ENCODE results near the gene FAM174C.

Gene FAM174C

DNA sequence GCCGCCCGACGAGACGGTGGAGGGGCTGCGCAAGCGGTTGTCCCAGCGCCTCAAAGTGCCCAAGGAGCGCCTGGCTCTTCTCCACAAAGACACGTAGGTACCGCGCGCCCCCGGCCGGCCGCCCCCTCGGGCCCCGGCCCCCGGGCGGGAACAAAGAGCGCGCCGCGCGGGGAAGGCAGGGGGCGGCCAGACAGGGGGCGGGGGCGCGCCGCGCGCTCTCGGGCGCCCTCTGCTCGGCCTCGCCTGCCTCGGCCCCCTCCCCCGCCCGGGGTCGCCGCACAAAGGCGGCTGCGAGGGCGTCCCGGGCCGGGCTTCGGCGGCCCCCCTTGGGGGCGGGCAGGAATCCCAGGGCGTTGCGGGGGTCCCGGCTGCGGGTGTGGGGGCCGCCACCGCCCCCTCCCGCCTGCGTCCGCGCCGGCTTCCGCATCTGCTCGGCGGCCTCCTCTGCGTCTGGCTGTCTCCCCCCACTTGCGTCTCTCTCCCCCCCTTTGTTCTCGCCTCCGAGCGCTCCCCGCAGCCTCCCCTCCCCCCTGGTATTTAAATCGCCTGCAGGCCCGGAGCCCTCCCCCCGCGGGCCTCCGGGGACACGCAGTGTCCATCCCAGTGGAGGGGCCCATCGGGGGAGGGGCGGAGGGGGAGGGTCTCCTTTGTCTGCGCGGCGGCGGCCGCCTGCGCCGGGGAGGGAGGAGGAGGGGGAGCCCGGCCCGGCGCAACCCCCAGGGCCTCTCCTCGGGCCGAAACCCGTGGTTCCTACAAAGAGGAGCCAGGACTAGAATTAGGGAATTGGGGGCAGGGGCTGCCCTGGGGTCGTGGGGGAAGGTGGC, 24.7 kb upstream of the FAM174C start:
- peak; percentile 83 for DNase-seq (ENCODE audit: low spot score)

DNA sequence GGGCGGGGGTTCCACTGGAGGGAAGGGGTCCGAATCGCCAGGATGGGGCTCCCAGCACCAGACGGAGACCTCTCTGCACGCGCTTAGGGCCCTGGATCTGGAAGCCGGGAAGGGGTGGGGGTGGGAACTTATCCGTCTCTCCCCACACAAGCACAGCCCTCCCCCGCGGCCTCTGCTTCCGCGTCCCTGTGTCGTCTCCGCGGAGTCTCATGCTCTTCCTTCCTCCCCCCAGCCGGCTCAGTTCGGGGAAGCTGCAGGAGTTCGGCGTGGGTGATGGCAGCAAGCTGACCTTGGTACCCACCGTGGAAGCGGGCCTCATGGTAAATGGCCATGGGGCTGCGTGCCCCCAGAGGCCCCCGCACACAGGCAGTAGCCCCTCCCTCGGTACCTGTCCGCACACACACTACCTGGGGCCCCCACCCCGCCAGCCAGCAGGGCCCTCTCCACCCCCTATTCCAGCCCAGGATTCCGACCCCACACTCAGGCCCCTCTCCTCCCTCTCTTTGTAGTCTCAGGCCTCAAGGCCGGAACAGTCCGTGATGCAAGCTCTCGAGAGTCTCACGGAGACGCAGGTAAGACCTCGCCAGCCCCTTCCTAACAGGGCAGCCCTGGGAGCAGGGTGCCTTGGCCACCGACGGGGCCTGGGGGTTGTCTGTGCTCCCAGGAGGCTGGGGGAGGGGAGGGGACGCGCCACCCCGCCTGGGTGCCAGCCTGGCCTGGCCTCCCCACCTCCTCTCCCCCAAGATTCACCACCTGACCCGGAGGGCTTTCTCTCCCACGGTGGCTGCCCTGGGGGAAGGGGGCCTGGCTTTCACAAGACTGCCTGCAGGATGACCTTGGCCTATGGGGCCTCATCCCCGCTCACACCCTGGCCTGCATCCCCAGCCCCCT, 23.8 kb upstream of the FAM174C start:
- peak; percentile 83 for DNase-seq (ENCODE audit: low spot score)

- peak; percentile 89 for DNase-seq (ENCODE audit: low spot score)
Measured at GRCh38 chr19:1252221-1252820, 23.0 kb upstream of the FAM174C start.

DNA sequence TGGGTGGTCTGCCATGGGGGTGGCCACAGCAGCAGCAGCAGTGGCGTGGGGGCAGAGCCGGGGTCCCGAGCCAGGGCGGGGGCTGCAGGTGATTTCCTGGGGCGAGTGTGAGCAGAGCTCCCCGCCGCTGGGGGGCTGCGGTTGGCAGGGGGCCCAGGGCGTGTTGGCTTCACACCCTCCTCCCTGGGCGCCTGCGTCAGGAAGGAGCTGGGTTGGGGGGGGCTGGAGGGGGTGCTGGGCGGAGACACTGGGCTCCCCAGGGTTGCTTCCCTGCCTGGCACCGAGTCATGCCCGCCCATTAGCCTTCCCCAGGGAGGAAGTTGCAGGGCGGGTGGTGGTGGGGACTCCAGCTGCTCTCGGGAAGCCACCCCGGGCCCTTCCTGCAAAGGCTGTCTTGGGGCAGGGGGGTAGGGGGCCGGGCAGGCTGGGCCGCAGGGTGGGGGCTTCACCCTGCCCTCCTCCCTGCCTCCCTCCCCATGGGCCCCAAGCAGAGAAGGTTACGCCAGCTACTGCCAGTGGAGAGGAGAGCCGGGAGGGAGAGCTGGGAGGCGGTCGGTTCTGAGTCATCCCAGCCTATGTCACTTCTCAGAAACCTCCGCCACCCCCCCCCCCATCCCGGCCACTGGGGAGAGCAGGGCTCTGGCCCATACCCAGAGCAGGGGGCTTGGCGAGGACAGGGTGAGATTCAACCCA, 22.4 kb upstream of the FAM174C start:
- DNase-seq (ENCODE audit: low spot score) = peak; percentile 94

- no peak for DNase-seq (ENCODE audit: low spot score)
Measured at GRCh38 chr19:1253514-1254080, 21.7 kb upstream of the FAM174C start.

DNA sequence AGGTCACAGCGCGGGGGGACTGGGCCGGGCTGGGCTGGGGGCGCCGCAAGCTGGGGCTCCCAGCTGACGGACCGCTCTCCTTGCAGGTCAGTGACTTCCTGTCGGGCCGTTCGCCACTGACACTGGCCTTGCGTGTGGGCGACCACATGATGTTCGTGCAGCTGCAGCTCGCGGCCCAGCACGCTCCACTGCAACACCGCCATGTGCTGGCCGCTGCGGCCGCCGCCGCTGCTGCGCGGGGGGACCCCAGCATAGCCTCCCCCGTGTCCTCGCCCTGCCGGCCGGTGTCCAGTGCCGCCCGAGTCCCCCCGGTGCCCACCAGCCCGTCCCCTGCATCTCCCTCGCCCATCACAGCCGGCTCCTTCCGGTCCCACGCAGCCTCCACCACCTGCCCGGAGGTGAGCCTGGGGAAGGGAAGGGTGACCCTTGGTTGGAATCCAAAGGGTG, 21.2 kb upstream of the FAM174C start:
- peak; percentile 81 for DNase-seq (ENCODE audit: low spot score)

DNA sequence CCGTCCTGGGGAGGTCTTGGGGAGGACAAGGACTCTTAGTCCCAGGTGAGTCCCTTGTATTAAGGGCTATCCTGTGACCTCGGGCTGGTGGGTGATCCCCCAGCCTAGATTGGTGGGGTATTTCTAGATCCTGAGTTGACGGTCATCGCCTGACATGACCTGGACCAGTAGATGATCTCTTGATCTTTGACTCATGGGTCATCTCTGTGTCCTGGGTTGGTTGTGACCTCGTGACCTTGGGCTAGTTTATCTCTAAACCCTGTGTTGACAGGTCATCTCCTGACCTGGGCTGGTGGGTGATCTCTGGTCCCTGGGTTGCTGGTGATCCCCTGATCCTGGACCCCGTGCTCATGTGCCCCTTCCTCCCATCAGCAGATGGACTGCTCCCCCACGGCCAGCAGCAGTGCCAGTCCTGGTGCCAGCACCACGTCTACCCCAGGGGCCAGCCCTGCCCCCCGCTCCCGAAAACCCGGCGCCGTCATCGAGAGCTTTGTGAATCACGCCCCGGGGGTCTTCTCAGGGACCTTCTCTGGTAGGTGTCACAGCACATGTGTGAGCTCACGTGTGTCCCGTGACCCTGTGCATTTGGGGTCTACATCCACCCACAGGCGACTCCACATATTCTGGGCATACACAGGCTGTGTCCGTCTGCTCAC, 20.7 kb upstream of the FAM174C start:
- no peak for DNase-seq (ENCODE audit: low spot score)

- DNase-seq (ENCODE audit: low spot score) = peak; percentile 90
Measured at GRCh38 chr19:1255186-1256161, 19.9 kb upstream of the FAM174C start.

DNA sequence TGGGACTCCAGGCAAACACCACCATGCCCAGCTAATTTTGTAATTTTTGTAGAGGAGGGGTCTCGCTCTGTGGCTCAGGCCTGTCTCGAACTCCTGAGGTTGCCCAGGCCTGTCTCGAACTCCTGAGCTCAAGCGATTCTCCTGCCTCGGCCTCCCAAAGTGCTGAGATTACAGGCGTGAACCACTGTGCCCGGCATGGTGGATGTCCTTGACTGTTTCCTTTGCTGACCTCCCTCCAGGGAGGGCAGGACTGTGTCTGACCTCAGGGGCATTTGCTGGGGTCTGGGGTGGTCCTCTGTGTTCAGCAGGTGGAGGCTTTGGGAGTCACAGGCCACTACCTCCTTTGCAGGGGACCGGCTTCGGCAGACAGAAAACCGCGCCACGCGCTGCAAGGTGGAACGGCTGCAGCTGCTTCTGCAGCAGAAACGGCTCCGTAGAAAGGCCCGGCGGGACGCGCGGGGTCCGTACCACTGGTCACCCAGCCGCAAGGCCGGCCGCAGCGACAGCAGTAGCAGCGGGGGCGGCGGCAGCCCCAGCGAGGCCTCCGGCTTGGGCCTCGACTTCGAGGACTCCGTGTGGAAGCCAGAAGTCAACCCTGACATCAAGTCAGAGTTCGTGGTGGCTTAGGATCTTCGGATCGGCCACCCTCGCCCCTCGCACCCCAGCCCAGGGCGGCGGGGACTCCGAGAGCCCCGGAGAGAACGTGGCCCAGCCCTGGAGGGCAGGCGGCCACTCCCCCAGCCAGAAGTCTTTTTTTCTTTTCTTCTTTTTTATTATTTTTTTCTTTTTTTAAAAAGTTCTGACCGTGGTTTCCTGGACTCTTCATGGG, 18.5 kb upstream of the FAM174C start:
- no peak for DNase-seq (ENCODE audit: low spot score)

DNA sequence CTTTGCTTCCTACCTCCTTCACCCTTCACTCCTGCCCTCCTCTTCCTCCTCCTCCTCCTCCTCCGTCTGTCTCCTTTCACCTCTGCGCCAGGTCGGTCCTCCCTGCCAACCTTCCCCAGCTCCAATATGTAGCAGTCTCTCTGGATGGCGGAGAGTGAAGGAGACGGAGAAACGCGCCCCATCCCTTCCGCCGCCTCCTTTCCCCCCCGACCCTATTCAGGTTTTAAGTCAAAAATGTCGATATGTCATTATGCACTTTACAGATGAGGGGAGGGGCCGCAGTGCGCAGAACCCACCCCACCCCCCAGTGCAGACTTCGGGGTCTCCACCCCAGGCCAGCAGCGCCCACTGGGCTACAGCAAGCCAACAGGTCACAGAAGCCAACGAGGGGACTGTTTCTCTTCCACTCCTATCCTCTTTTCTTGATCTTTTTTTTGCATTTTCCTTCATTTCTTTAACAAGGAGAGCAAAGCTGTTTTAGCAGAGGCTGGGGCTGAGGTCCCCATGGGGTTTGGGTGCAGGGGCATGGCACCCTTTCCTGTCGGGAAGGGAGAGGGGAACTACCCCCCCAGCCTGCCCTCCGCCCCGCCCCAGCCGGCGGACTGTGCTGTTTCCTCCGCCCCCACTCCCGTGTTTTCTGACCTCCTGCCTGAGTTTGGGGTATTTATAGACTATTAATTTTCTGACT, 17.7 kb upstream of the FAM174C start:
- no peak for DNase-seq (ENCODE audit: low spot score)

- no peak for DNase-seq (ENCODE audit: low spot score)
Measured at GRCh38 chr19:1258163-1258492, 17.2 kb upstream of the FAM174C start.

GRCh38 chr19:1258707-1259205, 16.6 kb upstream of the FAM174C start:
- no peak for DNase-seq (ENCODE audit: low spot score)

DNA sequence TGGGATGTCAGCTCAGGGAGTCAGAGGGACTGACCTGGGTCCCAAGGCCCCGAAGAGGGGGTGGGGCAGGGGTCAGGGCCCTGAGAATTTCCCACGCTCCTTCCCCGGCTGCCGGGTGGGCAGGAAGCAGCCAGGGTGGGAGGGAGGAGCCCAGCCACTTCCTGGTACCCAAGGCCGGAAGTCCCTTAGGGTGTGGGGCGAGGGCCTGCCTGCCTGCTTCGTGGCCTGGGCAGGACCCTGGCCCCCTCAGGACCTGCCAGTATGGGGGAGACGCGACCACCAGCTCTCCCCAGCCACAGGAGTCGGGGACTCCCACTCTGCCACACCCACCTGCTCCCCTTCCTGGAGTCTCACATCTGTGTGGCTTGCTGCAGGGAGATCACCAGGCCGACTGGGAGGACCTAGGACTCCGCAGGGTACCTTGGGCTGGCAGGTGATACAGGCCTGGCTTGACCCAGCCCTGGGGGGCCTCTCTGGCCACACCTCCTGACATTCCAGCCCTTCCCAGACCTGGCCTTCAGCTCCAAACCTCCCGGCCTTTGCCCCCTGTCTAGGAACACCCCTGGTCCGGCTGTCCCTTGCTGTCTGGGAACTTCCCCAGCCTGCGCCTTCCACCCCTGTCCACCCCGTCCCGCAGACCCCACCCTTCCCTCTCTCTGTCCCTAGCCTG, 16.0 kb upstream of the FAM174C start:
- DNase-seq (ENCODE audit: low spot score) = no peak

- DNase-seq (ENCODE audit: low spot score) = no peak
Measured at GRCh38 chr19:1259876-1260748, 15.2 kb upstream of the FAM174C start.

DNA sequence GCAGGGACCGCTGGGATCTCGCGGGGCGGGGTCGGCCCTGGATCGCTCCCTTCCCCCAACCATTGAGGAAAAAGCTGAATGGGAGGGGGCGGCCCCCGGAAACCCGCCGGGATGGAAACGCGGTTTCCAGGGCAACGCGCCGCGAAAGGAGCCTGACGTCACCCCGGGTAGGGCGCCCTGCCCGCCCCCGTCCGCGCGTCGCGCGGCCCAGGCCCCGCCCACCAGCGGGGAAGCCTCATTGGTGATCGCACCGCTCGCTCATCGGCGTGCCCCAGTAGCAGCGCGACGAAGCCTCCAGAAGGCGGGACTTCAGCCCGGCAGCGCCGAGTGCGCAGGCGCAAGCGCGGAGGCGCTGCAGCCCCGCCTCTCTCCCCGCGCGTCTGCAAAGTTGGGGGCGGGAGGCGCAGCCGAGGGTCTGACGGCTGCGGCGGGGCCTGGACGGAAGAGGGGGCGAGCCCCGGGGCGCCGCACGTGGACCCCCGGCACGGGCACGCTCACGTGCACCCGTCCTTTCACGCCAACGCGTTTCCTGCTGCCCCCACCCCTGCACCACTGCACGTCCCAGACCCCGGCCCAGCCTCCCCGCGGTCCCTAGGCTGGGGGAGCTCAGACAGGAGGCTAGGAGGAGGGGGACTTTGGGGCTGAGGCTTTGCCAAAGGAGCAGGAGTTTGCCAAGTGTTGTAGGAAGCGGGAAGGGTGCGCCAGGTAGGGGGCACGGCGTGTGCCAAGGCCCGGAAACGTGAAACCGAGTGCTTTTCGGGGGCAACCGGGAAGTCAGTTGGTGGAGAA, 14.4 kb upstream of the FAM174C start:
- peak; percentile 97 for DNase-seq (ENCODE audit: low spot score)

- DNase-seq (ENCODE audit: low spot score) = no peak
Measured at GRCh38 chr19:1261538-1261797, 13.9 kb upstream of the FAM174C start.

Measured in Ammon's horn (tissue), 1 donor.